ENCODE measurements around the gene SGCA. TPM values are rescaled to one million over a fixed set of nuclear protein-coding genes. Genes with fewer than 3 reads are reported as not detected.
A peak's percentile ranks its signal among the peaks of the same experiment; 100 is the strongest.

Gene SGCA
- total RNA-seq, 1 donor from 2014 or later: not detected

DNA sequence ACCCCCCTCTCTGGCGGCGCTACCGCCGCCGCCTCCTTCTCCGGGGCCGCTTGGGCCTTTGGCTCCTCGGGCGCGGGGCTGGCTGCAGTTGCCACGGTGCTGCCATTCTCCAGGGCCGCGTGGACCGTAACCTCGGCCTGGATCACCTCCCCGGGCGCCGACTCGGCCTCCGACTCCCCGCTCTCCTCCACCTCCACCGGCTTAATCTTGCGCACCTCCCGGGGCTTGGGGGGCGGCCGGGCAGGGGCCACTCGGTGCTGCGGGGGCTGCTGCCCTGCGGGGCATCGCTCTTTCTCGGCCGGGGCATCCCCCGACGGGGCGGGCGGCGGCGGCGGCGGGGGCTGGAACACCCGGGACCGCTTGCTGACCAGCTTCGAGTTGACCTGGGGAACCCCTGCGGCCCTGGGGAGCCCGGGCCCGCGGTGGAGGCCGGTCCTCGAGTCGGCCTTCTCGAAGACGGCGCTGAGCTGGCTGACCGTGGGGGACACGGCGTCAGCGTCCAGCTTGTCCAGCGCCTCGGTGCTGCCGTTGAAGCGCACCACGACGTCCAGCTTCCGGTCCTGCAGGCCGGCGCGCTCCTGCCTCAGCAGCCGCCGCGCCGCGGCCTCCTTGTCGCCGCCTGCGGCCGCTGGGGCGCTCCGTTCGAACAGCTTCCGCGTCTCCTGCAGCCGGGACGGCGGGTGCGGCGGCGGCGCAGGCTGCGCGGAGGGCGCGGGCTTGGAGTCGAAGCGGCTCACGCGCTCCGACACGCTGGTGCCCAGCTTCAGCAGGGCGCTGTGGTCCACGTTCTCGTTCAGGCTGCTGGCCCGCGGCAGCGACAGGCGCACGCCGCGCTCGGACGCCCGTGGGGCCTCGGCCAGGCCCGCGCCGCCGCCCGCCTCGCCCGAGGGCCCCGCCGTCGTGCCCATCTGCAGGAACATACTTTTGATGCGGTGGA is 16.1 kb upstream of the SGCA start:
- peak; percentile 46 for DNase-seq

- DNase-seq: no peak
Observed at GRCh38 chr17:50150354-50151040, 15.3 kb upstream of the SGCA start, which contains the start of gene PPP1R9B. TSS of gene PPP1R9B (minus strand) at chr17:50150677. CDS start at chr17:50150513, 164 bp downstream.

GRCh38 chr17:50151041-50151936 is 14.5 kb upstream of the SGCA start:
- peak; percentile 88 for DNase-seq

GRCh38 chr17:50151937-50152547 is 13.8 kb upstream of the SGCA start:
- DNase-seq: peak; percentile 90

DNA sequence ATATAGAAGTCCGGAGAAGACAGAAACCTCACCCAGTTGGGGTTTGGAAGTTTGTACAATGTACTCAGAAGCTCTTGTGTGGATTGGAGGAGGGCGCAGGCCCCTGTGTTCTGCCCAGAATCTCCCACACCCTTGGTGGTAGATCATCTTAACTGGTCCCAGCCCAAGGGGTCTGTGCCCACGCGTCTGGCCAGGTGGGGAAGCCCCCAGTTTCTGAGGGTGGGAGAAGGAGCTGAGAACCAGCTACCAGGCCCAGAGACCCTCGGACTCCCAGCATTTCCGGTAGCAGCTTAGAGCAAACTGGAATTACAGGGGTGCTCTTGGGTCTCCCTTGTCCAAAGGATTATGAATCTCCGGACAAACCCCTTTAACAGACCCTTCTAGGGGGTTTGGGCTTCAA is 13.1 kb upstream of the SGCA start:
- no peak for DNase-seq

GRCh38 chr17:50153650-50154575 is 11.9 kb upstream of the SGCA start:
- DNase-seq: no peak

GRCh38 chr17:50154604-50155003 is 11.2 kb upstream of the SGCA start:
- no peak for DNase-seq

DNA sequence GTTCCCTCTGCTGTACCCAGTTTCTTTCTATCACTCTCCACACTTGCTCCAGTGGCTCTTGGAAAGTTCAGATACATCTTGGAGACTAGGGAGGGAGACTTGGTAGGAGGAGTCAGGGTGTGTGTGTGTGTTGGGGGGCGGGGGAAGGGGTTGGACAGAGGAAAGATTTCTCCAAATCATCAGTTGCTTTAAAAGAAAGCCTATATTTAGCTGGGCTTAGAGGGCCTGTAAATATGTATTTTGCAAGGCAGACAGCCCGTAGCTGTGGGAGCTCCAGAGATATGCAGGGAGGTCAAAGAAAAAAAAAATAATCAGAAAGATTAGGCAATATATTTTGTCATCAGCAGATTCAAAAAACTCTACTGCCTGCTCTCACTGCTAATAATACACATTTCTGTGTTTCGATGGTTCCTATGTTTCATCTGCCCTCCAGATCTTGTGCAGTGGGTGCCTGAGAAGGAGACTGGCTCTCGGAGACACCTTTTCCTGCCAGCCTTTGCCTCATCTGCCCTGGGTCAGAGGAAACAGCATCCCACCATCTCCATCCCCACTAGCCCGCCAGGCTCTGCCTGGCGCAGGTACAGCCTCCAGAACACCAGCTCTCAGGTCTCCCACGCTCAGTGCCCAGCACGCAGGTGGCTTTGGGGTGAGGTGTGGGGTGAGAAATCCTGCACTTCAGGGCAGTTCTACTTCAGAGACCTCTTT is 10.5 kb upstream of the SGCA start:
- DNase-seq: no peak

GRCh38 chr17:50157891-50158290 is 7.9 kb upstream of the SGCA start:
- DNase-seq: no peak

GRCh38 chr17:50161023-50161910 is 4.5 kb upstream of the SGCA start:
- peak; percentile 89 for DNase-seq

GRCh38 chr17:50161911-50162288 is 3.9 kb upstream of the SGCA start:
- no peak for DNase-seq

GRCh38 chr17:50162466-50163254 is 3.1 kb upstream of the SGCA start:
- no peak for DNase-seq

- DNase-seq: no peak
Observed at GRCh38 chr17:50163843-50164696, 1.7 kb upstream of the SGCA start.

GRCh38 chr17:50164697-50164988 is 1.2 kb upstream of the SGCA start:
- DNase-seq: no peak

- DNase-seq: no peak
Observed at GRCh38 chr17:50165066-50165465, 739 bp upstream of the SGCA start.

DNA sequence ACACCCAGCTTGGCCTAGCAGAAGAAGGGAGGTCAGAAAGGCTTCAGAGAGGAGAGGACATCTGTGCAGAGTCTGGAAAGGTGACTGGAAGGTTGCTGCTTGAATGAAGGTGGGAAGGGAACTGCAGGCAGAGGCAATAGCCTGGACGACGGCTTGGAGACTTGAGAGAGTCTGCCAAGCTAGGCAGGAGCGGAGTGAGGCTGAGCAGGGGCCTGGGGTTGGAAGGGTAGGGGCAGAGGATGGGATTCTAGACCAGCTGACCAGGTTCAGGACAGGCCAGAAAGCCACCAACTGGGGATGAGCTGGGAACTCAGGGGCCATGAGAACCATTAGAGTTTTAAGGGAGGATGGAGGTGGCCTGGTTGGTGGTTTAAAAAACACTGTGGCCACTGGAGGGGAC is 339 bp upstream of the SGCA start:
- DNase-seq: no peak

GRCh38 chr17:50166518-50167181 is 845 bp downstream of the SGCA start:
- no peak for DNase-seq

Data from occipital lobe (tissue), 2 donors.